ENCODE data around the gene WBP2. TPM values are rescaled to one million over a fixed set of nuclear protein-coding genes. Genes with fewer than 3 reads are reported as not detected.
A peak's percentile ranks its signal among the peaks of the same experiment; 100 is the strongest.
"Not testable (repeated sequence)": the region's sequence is repeated elsewhere in the genome, so short reads cannot be mapped to it uniquely, and the experiment has no call there.

WBP2 gene
- total RNA-seq, 3 donors from 2014 or later = 99.1 to 114 (median 99.8) TPM

GRCh38 chr17:75864448-75864871, 9.3 kb upstream of the WBP2 start:
- intact Hi-C loops (cut with DNase I, micrococcal nuclease) = no loop called here
- no peak for TF ChIP-seq CTCF (IDR thresholded peaks at IDR 0.05)
- no peaks in the 10 kb centered on the region for H3K9me3 ChIP-seq
- H3K4me3 ChIP-seq = no peak overlapping the region
- peak; percentile 51 to 72 (median 67) for DNase-seq
- peaks cover 17% of the 10 kb centered on the region for H3K4me1 ChIP-seq (ENCODE audit: low read depth)
- H3K36me3 ChIP-seq (ENCODE audit: low read depth) = no peaks in the 10 kb centered on the region
- peak; percentile 71 for ATAC-seq

GRCh38 chr17:75861927-75862317, 6.8 kb upstream of the WBP2 start:
- DNase-seq (no peak), ATAC-seq (no peak)
- H3K4me1 ChIP-seq (ENCODE audit: low read depth) = peaks cover 15% of the 10 kb centered on the region
- no peaks in the 10 kb centered on the region for H3K36me3 ChIP-seq (ENCODE audit: low read depth)
- H3K9me3 ChIP-seq = no peaks in the 10 kb centered on the region
- no peak for TF ChIP-seq CTCF (IDR thresholded peaks at IDR 0.05)
- intact Hi-C loops (cut with DNase I, micrococcal nuclease) = no loop called here
- H3K4me3 ChIP-seq = no peak overlapping the region

- H3K9me3 ChIP-seq; H3K4me1 ChIP-seq (ENCODE audit: low read depth); H3K4me3 ChIP-seq; intact Hi-C loops (cut with DNase I, micrococcal nuclease); ATAC-seq; H3K36me3 ChIP-seq (ENCODE audit: low read depth); DNase-seq: not testable (repeated sequence)
Observed at GRCh38 chr17:75859358-75859757, 4.2 kb upstream of the WBP2 start.

GRCh38 chr17:75856062-75856756, 1.1 kb upstream of the WBP2 start:
- no peak for TF ChIP-seq CTCF (IDR thresholded peaks at IDR 0.05)
- intact Hi-C loops (cut with DNase I, micrococcal nuclease) = no loop called here
- ATAC-seq (peak; percentile 47), DNase-seq (peak in 1 of 3 donors; percentile 52)
- Histone ChIP-seq H3K4me1 (ENCODE audit: low read depth) (peaks cover 6% of the 10 kb centered on the region), H3K9me3 (no peaks in the 10 kb centered on the region), H3K36me3 (ENCODE audit: low read depth) (peaks cover 5% of the 10 kb centered on the region), H3K4me3 (peak overlapping the region; percentile 85)

GRCh38 chr17:75854881-75855309, 240 bp downstream of the WBP2 start:
- peak overlapping the region; percentile 85 for H3K4me3 ChIP-seq
- ATAC-seq = peak; percentile 5
- no peaks in the 10 kb centered on the region for H3K9me3 ChIP-seq
- peaks cover 6% of the 10 kb centered on the region for H3K4me1 ChIP-seq (ENCODE audit: low read depth)
- intact Hi-C loops (cut with DNase I, micrococcal nuclease) = no loop called here
- no peak for TF ChIP-seq CTCF (IDR thresholded peaks at IDR 0.05)
- no peak for DNase-seq
- peaks cover 5% of the 10 kb centered on the region for H3K36me3 ChIP-seq (ENCODE audit: low read depth)

- no peak for TF ChIP-seq CTCF (IDR thresholded peaks at IDR 0.05)
- ATAC-seq = no peak
- intact Hi-C loops (cut with DNase I, micrococcal nuclease) = no loop called here
- peaks cover 5% of the 10 kb centered on the region for H3K36me3 ChIP-seq (ENCODE audit: low read depth)
- H3K9me3 ChIP-seq = no peaks in the 10 kb centered on the region
- no peak for DNase-seq
- H3K4me1 ChIP-seq (ENCODE audit: low read depth) = peaks cover 6% of the 10 kb centered on the region
- H3K4me3 ChIP-seq = peak overlapping the region; percentile 85
Observed at GRCh38 chr17:75854101-75854748, 910 bp downstream of the WBP2 start.

Measured in mucosa of descending colon (tissue), 3 donors.